ENCODE results near the gene UBIAD1.
A peak's percentile ranks its signal among the peaks of the same experiment; 100 is the strongest.
"Not testable (repeated sequence)": the region's sequence is repeated elsewhere in the genome, so short reads cannot be mapped to it uniquely, and the experiment has no call there.

Gene UBIAD1

DNA sequence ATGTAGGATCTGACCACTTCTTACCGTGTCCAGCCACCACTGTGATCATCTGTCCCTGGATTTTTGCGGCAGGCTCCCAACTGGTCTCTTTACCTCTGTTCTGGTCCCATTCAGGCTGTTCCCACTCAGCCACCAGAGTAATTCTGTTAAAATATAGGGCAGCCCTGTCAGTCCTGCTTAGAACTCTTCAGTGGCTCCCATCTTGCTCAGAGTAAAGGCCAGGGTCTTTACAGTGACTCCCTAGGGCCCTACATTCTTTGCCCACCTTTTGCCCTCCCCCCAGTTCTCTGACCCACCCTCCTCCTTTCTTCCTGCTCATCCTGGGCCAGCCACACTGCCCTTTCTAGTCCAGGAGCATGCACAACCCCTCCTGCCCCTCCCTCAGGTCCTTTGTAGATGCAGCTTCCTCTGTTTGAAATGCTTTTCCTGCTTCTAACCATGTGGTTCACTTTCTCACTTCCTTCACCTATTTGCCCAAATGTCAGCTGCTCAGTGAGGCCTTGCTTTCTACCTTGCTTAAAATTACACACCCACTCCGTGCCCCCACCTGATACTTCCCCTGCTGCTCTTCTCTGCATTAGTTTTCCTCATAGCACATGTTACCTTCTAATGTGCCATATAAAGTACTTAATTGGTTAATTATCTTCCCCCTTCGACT, 7.8 kb downstream of the UBIAD1 start:
- DNase-seq: no peak

DNA sequence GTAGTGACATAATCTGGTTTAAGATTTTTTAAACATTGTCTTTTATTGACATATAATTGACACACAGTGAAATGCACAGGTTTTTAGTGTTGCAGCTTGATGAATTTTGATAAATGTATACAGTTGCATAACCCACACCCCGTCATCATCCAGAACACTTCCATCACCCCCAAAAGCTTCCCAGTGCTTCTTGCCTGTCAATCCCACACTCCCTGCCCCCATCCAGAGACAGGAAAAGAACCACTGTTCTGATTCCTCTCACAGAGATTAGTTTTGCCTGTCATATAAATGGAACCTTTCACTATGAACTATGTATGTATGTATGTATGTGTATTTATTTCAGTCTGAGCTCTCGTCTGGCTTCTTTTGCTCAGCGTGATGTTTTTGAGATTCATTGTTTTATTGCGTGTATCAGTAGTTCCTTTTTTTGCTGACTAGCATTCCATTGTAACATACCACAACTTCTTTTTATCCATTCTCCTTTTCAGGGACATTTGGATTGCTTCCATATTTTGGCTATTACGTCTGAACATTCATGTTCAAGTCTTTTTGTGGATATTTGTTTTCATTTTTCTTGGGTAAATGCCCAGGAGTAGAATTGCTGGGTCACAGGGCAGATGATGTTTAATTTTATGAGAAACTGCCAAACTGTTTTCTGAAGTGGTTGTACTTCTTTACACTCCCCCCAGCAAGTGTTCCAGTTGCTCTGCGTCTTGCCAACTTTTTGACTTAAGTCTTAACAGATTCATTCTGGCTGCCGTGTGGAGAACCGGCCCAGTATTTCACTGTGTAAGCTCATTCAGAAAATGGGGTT, 8.7 kb downstream of the UBIAD1 start:
- no peak for DNase-seq

DNA sequence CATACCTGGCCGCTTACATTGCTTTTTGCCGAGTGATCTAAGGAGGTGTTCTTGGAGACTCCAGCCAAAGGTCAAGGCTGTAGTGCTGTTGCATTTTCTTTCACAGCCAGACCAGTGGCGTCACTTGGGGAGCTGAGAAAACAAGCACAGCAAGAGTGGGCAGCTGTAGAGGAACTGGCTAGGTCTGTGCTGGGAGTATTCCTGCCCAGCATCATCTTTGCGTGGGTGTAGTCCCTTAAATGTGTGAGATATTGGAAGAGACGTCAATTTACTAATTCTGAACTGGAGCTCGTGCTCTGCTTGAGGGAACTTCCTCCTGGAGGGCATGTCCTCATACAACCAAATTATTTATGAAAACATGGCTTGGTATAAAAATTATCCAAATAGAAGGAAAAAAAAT, 10.2 kb downstream of the UBIAD1 start:
- no peak for DNase-seq

DNA sequence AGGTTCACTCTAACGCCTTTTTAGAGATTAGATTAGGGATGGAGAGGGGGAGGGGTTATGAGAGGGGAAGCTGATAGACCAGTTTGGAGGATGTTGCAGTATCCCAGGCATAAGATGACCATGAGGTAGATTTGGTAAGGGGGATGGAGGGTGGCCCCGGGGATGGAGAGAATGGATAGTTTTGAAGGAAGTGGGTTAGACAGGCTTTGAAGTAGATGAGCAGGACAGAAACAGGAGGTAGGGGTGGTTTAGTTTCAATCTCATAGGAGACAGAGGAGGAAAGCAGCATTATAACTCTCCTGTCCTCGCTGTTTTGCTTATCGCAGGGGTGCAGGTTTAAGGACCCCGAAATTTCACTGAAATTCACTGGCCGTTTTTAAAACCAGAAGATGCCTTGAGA, 11.8 kb downstream of the UBIAD1 start:
- no peak for DNase-seq

DNA sequence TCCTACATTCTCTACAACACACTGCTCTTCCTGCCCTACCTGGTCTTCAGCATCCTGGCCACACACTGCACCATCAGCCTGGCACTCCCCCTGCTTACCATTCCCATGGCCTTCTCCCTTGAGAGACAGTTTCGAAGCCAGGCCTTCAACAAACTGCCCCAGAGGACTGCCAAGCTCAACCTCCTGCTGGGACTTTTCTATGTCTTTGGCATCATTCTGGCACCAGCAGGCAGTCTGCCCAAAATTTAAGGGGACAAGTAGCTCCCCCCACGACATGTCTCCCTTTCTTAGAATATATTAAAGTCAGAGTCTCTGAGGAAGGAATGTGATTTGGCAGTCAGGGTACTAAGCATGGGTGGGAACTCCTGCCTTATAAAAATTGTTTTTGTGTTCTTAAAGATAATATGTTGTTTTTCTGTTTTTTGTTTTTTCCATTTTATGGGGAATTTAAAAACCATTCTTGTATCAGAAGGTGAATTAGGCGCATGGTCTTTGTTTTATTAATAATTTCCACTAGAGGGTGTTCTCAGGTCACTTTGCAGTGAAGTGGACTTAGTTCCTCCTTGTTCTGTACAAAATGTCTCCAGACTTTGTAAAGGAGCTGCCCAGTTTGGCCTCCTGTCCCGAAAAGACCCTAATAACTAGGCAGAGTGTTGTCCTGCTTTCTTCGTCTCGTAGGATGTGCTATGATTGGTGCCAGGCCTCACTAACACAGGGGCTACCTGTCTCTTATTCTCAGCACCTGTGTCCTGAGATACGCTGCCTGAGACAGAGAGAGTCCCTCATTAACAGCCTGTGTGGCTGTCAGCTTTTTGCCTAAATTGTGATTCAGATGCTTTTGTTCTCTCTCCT, 13.1 kb downstream of the UBIAD1 start:
- peak; percentile 54 for DNase-seq

DNA sequence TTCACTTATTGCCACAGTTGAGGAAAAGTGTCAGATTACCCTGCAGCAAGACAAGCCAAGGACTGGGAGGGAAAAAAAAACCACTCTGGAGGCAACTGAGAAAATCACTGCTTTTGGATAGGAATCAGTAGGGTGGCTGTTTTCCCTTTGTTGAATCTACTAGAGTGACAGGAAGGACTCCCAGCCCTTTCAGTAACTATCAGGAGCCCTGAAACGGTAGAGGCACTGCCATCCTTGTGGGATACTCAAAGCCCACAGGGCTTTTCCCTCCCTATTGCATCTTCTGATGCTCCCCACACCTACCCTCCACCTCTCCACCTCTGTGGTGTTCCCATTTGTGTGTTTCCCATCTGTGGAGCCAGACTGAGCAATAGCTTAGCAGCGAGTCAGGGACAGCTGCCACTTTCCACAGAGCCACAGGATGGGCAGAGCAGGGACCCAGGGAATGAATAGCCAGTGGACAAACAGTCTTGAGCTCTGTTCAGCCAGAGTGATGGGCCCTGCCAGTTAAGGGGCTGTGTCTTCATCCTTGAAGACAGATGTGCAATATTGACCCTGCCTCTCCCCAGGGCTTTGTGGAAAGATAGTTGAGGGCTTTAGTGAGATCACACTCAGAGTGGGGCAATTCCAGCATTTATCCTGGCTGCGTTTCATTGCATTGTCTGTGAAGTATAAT, 13.9 kb downstream of the UBIAD1 start:
- no peak for DNase-seq

DNA sequence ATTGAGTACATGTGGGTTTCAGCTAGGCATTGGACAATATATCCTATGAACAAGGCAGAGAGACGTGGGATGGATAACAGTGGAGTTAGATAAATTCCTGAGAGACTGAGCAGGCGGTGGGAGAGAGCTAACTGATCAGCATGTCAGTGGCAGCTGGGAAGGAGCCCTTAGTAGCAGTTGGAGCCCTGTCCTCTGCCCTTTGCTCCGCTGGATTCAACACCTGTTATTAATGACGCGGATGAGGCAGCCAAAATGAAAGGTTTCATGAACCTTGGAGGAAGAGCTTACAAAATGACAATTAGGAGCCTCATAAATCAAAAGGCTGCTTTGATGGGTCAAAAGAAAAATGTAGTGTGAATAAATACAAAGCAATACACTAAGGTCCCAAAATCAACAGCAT, 16.1 kb downstream of the UBIAD1 start:
- no peak for DNase-seq

DNA sequence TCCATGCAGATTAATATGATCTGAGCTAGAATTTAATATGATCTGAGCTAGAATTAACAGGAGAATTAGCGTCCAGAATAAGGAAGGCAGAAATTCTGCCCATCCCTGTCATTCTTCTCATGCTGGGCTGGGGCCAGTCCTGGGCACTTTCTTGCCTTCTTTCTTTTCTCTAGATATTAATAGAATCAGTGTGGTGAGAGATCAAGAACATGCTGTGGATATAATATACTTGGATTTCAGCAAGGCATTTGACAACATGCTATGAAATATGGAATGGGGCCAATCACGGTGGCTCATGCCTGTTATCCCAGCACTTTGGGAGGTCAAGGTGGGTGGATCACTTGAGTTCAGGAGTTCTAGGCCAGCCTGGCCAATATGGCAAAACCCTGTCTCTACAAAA, 18.1 kb downstream of the UBIAD1 start:
- no peak for DNase-seq

DNA sequence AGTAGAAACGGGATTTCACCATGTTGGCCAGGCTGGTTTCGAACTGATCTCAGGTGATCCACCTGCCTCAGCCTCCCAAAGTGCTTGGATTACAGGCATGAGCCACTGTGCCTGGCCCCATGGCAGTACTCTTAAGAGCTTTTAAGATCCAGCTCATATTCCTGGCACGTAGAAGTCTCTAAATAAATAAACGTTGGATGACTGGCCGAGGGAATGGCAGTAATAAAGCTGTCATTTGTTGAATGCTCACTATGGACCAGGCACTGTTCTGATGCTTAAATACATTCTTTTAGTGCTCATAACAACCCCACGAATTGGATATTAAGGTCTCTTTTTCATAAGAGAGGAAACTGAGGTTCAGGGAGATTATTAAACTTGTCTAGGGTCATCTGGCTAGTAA, 20.9 kb downstream of the UBIAD1 start:
- no peak for DNase-seq

DNA sequence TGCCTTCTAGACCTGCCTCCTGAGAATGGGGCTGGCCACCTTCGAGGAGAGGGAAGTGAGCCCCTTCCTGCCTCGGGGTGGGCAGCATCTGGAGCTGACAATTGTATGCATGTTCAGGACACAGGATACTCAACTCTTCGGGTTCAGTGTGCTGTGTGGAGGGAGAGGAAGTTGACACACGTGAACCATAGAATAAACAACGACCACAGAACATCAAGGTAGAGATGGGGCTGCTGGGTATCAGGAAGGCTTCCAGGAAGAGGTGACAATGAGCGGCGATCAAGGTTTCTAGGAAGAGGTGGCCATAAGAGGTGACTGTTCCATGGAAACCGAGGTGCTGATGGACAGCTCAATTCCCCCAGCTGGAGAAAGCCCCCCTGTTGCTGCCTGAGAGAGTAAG, 22.0 kb downstream of the UBIAD1 start:
- DNase-seq: no peak

DNA sequence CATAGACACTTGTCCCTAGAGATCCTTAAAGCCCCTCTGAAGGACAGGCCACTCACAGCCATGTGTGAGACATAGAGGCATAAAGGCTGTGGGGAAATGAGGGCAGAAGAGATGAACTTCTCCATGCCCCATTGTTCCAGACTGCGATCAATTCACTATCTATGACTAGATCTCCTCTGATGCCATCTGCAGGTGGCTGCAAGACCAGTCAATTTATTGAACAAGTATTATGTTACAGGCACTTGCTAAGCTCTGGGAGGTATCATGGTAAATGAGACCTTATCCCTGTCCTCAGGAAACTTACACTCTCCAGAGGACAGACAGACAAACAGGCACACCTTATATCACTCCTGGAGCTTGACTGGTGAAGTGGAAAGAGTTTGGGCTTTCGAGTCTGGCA, 22.9 kb downstream of the UBIAD1 start:
- DNase-seq: no peak

DNA sequence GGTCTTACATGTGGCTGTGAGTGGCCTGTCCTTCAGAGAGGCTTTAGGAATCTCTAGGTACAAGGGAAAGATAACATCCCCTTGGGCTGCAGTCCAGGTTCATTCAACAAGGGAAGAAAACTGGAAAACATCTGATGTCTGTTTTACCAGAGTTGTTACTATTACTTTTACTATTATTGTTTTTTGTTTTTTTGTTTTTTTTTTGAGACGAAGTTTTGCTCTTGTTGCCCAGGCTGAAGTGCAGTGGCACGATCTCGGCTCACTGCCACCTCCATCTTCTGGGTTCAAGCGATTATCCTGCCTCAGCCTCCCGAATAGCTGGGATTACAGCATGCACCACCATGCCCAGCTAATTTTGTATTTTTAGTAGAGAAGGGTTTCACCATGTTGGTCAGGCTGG, 24.8 kb downstream of the UBIAD1 start:
- DNase-seq: not testable (repeated sequence)

DNA sequence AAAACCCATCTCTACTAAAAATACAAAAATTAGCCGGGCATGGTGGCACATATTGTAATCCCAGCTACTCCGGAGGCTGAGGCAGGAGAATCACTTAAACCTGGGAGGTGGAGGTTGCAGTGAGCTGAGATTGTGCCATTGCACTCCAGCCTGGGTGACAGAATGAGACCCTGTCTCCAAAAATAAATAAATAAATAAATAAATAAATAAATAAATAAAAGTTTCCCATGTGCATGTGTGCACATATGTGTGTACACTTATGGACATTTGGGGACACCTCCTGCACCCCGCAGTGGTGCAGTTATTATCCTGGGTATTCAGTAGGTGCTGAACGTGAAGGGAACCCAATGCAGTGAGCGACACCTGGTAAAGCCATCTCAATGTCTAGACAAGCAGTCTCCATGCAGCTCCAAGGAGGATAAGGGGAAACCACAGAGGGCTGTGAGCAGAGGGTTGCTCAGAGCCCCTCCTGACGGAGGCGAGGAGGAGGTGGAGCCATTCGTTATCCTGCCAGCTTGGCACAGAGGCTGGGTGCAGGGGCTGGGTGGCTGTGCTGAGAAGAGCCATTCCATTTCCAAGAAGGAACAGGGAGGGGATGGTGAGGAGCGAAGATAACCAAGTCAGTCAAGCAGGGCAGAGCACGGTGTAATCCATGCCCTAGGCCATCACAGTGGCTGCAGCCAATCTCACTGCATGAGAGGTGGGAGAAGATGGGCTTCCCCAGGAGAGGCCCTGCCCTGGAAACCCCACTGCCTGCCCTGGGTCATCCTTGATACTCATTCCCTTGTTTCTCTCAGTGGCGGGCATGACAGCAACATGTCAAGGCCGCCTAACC, 25.6 kb downstream of the UBIAD1 start:
- DNase-seq: no peak

DNA sequence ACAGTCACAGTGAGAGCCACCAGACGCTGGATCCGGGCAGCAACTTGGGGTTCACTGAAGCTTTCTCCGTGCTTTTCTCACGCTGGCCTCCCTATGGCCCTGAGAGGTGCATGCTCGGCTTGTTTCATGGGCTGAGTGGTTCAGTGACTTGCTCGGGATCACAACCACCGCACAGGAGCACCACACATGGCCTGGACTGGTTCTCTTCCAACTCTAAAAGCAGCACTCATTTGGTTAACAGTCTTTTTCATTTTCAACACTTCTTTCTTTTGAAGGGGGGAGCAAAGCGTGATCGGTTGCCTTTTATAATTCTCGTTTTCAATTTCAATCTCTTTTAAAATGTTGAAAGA, 26.2 kb downstream of the UBIAD1 start:
- no peak for DNase-seq

DNA sequence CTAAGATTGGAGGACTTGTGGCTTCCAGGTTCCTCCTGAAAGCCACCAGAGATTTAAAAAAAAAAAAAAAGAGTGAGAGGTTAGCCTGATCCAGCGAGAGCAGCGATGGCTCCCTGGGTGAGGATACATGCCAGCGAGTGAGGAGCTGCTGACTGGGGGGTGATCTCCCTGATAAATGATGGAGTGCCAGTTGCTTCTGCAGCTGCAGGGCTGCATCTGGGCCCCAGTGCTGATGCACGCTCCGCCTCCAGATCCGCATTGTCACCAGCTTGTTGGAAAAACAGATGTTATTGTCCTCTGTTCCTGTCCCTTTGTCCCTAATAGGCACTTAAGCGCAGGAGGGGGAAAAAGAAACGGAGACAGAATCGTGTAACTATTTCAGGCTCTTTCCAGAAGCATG, 28.6 kb downstream of the UBIAD1 start:
- DNase-seq: peak; percentile 78

DNA sequence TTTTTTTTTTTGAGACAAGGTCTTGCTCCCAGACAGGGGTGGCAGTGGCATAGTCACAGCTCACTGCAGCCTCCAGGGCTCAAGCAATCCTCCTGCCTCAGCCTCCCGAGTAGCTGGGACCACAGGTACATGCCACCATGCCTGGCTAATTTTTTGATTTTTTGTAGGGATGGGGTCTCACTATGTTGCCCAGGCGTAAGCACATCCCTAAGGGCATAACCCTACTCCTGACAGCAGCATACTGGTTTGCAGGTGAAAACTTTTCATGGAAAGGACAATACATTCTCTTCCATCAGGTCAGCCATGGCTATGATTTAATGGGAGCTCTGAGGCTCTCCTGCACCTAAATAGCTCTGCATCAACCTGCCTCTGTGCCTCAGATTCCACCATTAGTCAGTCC, 29.4 kb downstream of the UBIAD1 start:
- no peak for DNase-seq

DNA sequence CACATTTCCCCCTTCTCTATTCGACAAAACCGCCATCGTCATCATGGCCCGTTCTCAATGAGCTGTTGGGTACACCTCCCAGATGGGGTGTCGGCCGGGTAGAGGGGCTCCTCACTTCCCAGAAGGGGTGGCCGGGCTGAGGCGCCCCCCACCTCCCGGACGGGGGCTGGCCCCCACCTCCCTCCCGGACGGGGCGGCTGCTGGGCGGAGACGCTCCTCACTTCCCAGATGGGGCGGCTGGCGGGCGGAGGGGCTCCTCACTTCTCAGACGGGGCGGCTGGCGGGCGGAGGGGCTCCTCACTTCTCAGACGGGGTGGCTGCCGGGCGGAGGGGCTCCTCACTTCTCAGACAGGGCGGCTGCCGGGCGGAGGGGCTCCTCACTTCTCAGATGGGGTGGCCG, 32.5 kb downstream of the UBIAD1 start:
- DNase-seq: not testable (repeated sequence)

DNA sequence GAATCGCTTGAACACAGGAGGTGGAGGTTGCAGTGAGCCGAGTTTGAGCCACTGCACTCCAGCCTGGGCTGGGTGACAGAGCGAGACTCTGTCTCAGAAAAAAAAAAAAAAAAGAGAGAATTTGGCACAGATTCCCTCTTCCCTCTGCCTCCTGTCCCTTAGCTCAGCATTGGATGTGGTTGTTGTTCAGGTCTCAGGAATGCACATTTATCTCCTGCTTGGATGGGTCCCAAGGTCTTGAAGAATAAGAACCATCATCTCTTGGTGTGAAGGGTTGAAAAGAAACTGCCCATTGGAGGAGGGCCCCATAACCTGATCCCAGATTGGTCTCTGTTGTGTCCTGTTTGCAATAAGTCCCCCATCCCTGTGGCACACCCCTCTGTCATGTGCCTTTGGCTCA, 34.9 kb downstream of the UBIAD1 start:
- no peak for DNase-seq

DNA sequence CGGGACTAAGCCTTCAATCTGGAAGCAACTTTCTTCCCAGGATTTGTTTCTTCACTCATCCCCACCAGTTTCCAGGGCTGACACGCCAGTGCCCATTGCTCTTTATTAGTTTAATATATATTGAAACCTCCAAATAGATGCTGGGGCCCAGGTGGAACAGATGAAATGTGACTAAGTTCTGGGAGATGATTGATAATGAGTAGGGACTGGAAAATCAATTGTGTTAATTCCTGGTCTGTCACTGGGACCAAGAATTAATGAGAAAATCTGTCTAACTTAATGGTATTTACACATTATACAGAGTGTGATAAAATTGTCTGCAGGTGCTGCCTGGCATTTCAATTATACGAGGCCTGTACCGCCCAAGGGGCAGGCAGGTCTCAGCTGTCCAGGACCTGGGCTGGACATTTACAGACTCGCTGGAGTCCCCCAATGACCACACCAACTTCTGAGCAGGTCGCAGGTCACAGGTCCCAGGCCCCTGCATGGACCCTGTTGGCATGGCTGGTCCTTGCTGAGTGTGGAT, 35.8 kb downstream of the UBIAD1 start:
- no peak for DNase-seq

DNA sequence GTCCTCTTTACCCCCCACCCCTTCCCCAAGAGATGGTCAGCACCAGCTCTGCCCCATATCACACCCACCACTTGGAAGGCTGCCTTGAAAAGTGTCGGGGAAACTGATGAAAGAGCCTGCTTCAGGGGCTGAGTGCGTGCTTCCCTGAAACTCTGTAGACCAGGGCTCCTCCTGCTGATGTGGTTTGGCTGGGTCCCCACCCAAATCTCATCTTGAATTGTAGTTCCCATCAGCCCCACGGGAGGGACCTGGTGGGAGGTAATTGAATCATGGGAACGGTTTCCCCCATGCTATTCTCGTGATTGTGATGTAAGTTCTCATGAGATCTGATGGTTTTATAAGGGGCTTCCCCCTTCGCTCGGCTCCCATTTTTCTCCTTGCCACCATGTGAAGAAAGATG, 36.4 kb downstream of the UBIAD1 start:
- DNase-seq: no peak

DNA sequence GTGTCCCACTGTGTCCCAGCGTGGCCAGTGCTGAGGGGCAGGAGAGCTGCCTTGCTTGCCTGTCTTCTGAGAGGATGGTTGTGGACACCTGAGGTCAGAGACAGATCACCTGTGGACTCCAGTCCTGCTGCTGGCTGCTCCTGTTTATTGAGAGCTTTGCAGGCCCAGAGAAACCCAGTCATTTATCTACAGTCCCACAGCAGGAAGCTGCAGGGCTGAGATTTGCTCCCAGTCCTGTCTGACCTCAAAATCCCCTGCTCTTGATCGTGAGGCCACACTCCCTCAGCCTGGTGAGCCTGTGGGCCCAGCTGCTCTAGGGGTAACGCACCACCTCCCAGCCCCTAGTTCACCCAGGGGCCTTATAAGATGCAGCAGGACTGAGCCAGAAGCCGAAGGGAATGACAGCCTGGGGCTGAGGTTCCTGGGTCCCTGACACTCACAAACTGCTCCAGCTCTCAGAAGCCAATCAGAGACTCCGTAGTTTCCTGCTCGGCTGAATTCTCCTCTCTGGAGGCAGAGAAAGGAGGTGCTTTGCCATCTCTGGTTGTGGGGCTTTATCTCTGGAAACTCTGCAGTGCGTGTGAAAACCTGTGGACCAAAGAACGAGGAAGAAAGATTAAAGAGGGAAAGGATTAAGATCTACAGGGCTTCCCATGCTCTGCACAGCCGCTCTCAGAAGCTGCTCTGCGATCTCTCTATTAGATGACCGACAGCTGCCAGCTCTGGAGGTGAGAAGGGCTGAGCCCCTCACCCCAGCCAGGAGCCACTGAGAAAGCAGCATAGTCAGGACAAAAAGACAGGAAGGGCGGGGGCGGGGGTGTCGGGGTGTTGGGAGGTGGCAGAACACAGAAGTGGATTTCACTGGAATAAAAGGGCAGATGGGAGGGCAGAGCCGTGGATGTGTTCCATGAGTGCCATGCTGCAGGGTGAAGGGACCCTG, 39.1 kb downstream of the UBIAD1 start:
- no peak for DNase-seq

Measured in midbrain (tissue), 1 donor.